Neuronal stem cell (in vitro differentiated cells): ENCODE measurements around the gene PTPRU.

Experiments used
- DNase-seq: peaks from one replicate; pipeline ENCODE4 v3.0.0-alpha.2; 2013; ENCODE audit warnings: low spot score
- H2AFZ ChIP-seq: one replicate; pipeline ENCODE4 v1.6.1; 2013; ENCODE audit warnings: mild to moderate bottlenecking, low read length, inconsistent platforms
- H2AK5ac ChIP-seq: 2 replicates; pipeline ENCODE4 v1.6.1; 2013; ENCODE audit warnings: low read depth, mild to moderate bottlenecking, inconsistent platforms, low read length, moderate library complexity, mixed read lengths
- H2BK120ac ChIP-seq: 2 replicates; pipeline ENCODE4 v1.6.1; 2013; ENCODE audit warnings: low read depth, mild to moderate bottlenecking, inconsistent platforms, low read length, moderate library complexity, mixed read lengths
- H2BK12ac ChIP-seq: one replicate; pipeline ENCODE4 v1.6.1; 2013; ENCODE audit warnings: low read length, inconsistent platforms
- H2BK15ac ChIP-seq: 2 replicates; pipeline ENCODE4 v1.6.1; 2013; ENCODE audit warnings: mild to moderate bottlenecking, low read length, inconsistent platforms, mixed read lengths
- H2BK5ac ChIP-seq: one replicate; pipeline ENCODE4 v1.6.1; 2013; ENCODE audit warnings: inconsistent platforms, mild to moderate bottlenecking, low read length, moderate library complexity
- H3K14ac ChIP-seq: one replicate; pipeline ENCODE4 v1.6.1; 2013; ENCODE audit warnings: low read length, inconsistent platforms
- H3K18ac ChIP-seq: 2 replicates; pipeline ENCODE4 v1.6.1; 2013; ENCODE audit warnings: low read length, inconsistent platforms
- H3K23ac ChIP-seq: 2 replicates; pipeline ENCODE4 v1.6.1; 2013; ENCODE audit warnings: low read depth, mild to moderate bottlenecking, mixed read lengths, low read length, inconsistent platforms; ENCODE audit not compliant: poor library complexity
- H3K27ac ChIP-seq: replicated peaks from 3 replicates; pipeline ENCODE4 v1.5.1; 2013; ENCODE audit warnings: low read length, inconsistent platforms
- H3K27me3 ChIP-seq, 3 experiments: 2 replicates each; pipeline ENCODE4 v1.6.1; 2013; ENCODE audit warnings: low read length in 3 of 3, mild to moderate bottlenecking in 2 of 3, inconsistent platforms in 1 of 3, low read depth in 1 of 3, mixed read lengths in 1 of 3, moderate library complexity in 1 of 3; ENCODE audit not compliant: control insufficient read depth in 3 of 3, insufficient read depth in 3 of 3
- H3K36me3 ChIP-seq, 2 donors: replicated peaks in 1 of 2; 2 replicates each; pipeline ENCODE4 v1.6.1; 2013; ENCODE audit warnings: low read length in 2 of 2; ENCODE audit not compliant: control insufficient read depth in 2 of 2, insufficient read depth in 2 of 2
- H3K4ac ChIP-seq: 2 replicates; pipeline ENCODE4 v1.6.1; 2013; ENCODE audit warnings: inconsistent platforms, mild to moderate bottlenecking, low read length, moderate library complexity
- H3K4me1 ChIP-seq, 2 donors: 1 replicate in 1 of 2; 2 replicates in 1 of 2; pipeline ENCODE4 v1.6.1; 2013; ENCODE audit warnings: low read length in 2 of 2, low read depth in 1 of 2; ENCODE audit not compliant: control insufficient read depth in 2 of 2, insufficient read depth in 1 of 2
- H3K4me2 ChIP-seq: one replicate; pipeline ENCODE4 v1.6.1; 2013; ENCODE audit warnings: mild to moderate bottlenecking, low read length, inconsistent platforms; ENCODE audit not compliant: insufficient read depth, poor library complexity, severe bottlenecking
- H3K4me3 ChIP-seq, 2 donors: 2 replicates each; pipeline ENCODE4 v1.5.1; 2013; ENCODE audit warnings: low read length in 2 of 2, mild to moderate bottlenecking in 2 of 2, inconsistent platforms in 1 of 2, moderate library complexity in 1 of 2
- H3K79me1 ChIP-seq: one replicate; pipeline ENCODE4 v1.6.1; 2013; ENCODE audit warnings: low read depth, mild to moderate bottlenecking, inconsistent platforms, low read length, moderate library complexity
- H3K9ac ChIP-seq: one replicate; pipeline ENCODE4 v1.6.1; 2013; ENCODE audit warnings: mild to moderate bottlenecking, low read depth, low read length, inconsistent platforms; ENCODE audit not compliant: poor library complexity
- H3K9me3 ChIP-seq, 2 donors: replicated peaks in 1 of 2; 2 replicates each; pipeline versions ENCODE3 to v1.6.1; 2013; ENCODE audit warnings: low read length in 2 of 2, mild to moderate bottlenecking in 2 of 2, inconsistent platforms in 1 of 2, low read depth in 1 of 2, mixed read lengths in 1 of 2, moderate library complexity in 1 of 2; ENCODE audit not compliant: control insufficient read depth in 2 of 2, insufficient read depth in 1 of 2
- H4K8ac ChIP-seq: one replicate; pipeline ENCODE4 v1.6.1; 2013; ENCODE audit warnings: low read depth, mild to moderate bottlenecking, inconsistent platforms, low read length, moderate library complexity
- H4K91ac ChIP-seq: one replicate; pipeline ENCODE4 v1.6.1; 2013; ENCODE audit warnings: low read length, low read depth, mild to moderate bottlenecking, inconsistent platforms; ENCODE audit not compliant: poor library complexity
- WGBS, 2 donors: extraction: QIAGEN DNeasy Blood & Tissue Kit; methylation state at CpG; one replicate each; pipeline ENCODE4 v1.1.7; 2013; ENCODE audit warnings: missing lambda C conversion rate in 2 of 2, mixed read lengths in 1 of 2; ENCODE audit not compliant: insufficient read length in 2 of 2, insufficient replicate concordance in 1 of 2; ENCODE audit errors: extremely low coverage in 2 of 2; 5-methylcytosine and 5-hydroxymethylcytosine counted together

Gene PTPRU

DNA sequence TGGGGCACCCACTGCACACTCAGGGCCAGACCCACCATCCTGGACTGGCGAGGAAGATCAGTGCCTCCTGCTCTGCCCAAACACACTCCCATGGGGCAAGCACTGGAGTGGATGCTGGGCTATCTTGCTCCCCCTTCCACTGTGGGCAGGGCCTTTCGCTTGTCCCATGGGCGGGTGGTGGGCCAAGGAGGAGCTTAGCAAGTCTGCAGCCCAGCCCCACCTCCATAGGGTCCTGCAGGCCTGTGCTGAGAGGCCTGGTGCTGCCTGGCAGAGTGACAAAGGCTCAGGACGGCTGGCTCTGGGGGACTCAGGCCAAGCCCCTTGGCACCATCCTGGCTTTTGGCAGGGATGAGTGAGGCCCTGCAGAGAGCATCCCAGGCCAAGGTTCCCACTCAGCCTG lies 89.4 kb downstream of the PTPRU start:
- DNase-seq = peak; percentile 20
- Histone ChIP-seq H3K27ac (no peak overlapping the region), H2BK12ac (no peak overlapping the region), H4K91ac (no peak overlapping the region), H3K79me1 (no peaks in the 10 kb centered on the region), H2AFZ (no peak overlapping the region), H2BK120ac (peak overlapping the region; percentile 58), H3K18ac (peak overlapping the region; percentile 41), H3K23ac (no peak overlapping the region), H2BK15ac (peak overlapping the region; percentile 19), H2BK5ac (no peak overlapping the region), H3K4me3 (no peak overlapping the region), H3K4ac (no peak overlapping the region), H3K27me3 (no peaks in the 10 kb centered on the region), H4K8ac (no peak overlapping the region), H3K4me2 (no peak overlapping the region), H3K36me3 (no peaks in the 10 kb centered on the region), H2AK5ac (peak overlapping the region; percentile 23), H3K9me3 (no peaks in the 10 kb centered on the region), H3K4me1 (peaks cover 0 to 17% of the 10 kb centered on the region in 2 donors), H3K9ac (no peak overlapping the region), H3K14ac (no peak overlapping the region)
- WGBS, 2 donors = no CpG with 5 or more reads among the region's 4 CpGs

DNA sequence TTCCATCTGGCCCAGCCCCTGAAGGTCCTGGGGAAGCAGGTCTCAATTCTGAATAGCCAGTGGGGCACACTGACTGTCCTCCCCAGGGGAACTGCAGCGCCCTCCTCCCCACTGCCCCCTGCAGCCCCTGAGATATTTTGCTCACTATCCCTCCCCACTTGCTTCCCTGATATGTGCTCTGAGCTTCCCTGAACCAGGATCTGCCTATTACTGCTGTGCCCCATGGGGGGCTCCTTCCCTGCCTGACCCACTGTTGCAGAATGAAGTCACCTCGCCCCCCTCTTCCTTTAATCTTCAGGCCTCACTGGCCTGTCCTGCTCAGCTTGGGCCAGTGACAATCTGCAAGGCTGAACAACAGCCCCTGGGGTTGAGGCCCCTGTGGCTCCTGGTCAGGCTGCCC lies 89.8 kb downstream of the PTPRU start:
- Histone ChIP-seq H3K4me2 (no peak overlapping the region), H3K4ac (no peak overlapping the region), H3K9me3 (no peaks in the 10 kb centered on the region), H4K91ac (no peak overlapping the region), H3K36me3 (no peaks in the 10 kb centered on the region), H2AFZ (no peak overlapping the region), H3K9ac (no peak overlapping the region), H3K18ac (peak overlapping the region; percentile 55), H2BK5ac (no peak overlapping the region), H3K79me1 (no peaks in the 10 kb centered on the region), H3K4me1 (peaks cover 0 to 17% of the 10 kb centered on the region in 2 donors), H2BK15ac (no peak overlapping the region), H3K14ac (no peak overlapping the region), H3K23ac (no peak overlapping the region), H3K27ac (no peak overlapping the region), H2BK120ac (no peak overlapping the region), H3K4me3 (no peak overlapping the region), H4K8ac (no peak overlapping the region), H3K27me3 (no peaks in the 10 kb centered on the region), H2AK5ac (no peak overlapping the region), H2BK12ac (no peak overlapping the region)
- WGBS, 2 donors = no CpG with 5 or more reads among the region's 2 CpGs
- DNase-seq = no peak

DNA sequence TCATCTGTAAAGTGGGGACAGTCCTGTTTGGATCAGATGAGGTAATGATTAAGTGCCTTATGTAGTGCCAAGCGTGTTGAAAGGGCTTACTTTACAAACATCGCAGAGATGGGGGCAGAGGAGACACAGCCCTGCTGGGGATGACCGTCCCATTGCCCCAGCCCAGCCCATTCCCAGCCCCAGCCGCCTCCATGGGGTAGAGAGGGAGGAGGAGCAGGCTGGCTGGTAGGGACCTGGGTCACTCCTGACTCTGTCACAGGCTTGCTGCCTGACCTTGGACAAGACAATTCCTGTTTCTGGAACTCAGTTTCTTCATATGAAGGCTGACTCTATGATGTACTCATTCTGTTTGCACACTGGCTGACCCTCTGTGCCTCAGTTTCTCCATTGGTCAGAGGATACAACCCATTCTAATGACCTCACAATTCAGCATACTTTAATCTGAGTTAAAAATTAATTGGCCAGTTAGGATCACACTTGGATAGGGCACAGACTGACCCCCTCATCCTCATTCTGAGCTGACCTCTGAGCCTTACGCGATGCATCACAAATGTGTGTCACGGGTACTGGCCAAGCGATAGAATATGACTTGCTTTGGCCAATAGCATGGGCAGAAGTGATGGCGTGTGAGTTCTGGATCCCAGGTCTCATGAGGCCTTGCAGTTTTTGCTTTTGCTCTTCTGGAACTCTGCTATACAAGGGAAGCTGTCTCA lies 91.1 kb downstream of the PTPRU start:
- Histone ChIP-seq H3K4me1 (peaks cover 0 to 17% of the 10 kb centered on the region in 2 donors), H3K27ac (no peak overlapping the region), H3K79me1 (no peaks in the 10 kb centered on the region), H3K4me3 (no peak overlapping the region), H3K9ac (no peak overlapping the region), H3K27me3 (no peaks in the 10 kb centered on the region), H2BK120ac (no peak overlapping the region), H3K9me3 (no peaks in the 10 kb centered on the region), H4K91ac (no peak overlapping the region), H2BK5ac (no peak overlapping the region), H2BK15ac (no peak overlapping the region), H2BK12ac (no peak overlapping the region), H4K8ac (no peak overlapping the region), H3K36me3 (no peaks in the 10 kb centered on the region), H3K18ac (no peak overlapping the region), H3K23ac (no peak overlapping the region), H2AFZ (no peak overlapping the region), H3K4ac (no peak overlapping the region), H3K4me2 (no peak overlapping the region), H2AK5ac (peak overlapping the region; percentile 34), H3K14ac (no peak overlapping the region)
- no CpG with 5 or more reads among the region's 9 CpGs for WGBS, 2 donors
- no peak for DNase-seq

DNA sequence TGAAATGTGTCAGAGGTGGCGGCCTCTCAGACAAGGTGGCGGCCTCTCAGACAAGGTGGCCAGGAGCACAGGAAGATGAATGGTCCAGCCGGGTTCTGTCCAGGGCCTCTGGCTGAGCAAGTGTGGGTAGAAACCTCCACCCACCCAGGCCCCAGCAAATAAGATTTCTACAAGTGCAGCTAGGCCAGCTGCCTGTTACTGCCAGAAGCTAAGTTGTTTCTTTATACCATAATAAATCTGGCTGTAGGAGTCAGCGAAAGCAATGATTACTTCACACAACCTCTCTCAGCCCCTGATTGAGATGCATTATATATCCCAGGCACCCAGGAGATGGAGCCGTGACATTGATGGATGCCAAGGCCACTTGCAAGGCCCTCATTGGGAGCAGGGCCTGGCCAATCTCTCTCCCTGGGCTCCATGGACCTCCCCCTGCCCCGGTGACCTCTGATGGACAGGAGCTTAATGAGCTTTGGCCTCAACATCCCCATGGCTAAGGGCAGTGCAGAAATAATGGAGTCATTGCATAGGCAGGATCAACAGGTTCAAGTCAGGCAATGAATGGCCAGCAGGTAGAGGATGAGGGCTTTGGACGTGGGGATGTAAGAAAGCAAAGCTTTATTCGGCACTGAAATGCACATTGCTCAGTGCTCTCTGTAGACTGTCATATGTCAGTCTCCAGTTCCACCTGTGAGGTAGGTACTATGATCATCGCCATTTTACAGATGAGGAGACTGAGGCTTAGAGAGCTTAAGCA lies 92.9 kb downstream of the PTPRU start:
- H2BK5ac ChIP-seq = no peak overlapping the region
- no peak overlapping the region for H3K4me3 ChIP-seq
- WGBS, 2 donors = no CpG with 5 or more reads among the region's 9 CpGs

More for the DNA sequence above, 92.9 kb downstream of the PTPRU start:
- no peak overlapping the region for H2BK12ac ChIP-seq
- H2BK15ac ChIP-seq = no peak overlapping the region
- H3K4me2 ChIP-seq = no peak overlapping the region
- H3K9ac ChIP-seq = no peak overlapping the region
- H4K8ac ChIP-seq = no peak overlapping the region
- no peak overlapping the region for H3K18ac ChIP-seq
- H2AK5ac ChIP-seq = no peak overlapping the region
- H3K9me3 ChIP-seq = no peaks in the 10 kb centered on the region
- H3K27ac ChIP-seq = no peak overlapping the region
- no peak overlapping the region for H4K91ac ChIP-seq
- H3K4ac ChIP-seq = no peak overlapping the region
- H3K23ac ChIP-seq = no peak overlapping the region
- H3K79me1 ChIP-seq = no peaks in the 10 kb centered on the region
- no peak overlapping the region for H2BK120ac ChIP-seq
- H3K4me1 ChIP-seq = peaks cover 0 to 15% of the 10 kb centered on the region in 2 donors
- DNase-seq = no peak
- H2AFZ ChIP-seq = no peak overlapping the region
- H3K36me3 ChIP-seq = no peaks in the 10 kb centered on the region
- peaks cover 0 to 4% (median 0%) of the 10 kb centered on the region in 3 experiments for H3K27me3 ChIP-seq
- H3K14ac ChIP-seq = no peak overlapping the region
